GM18951 (cell line): ENCODE results near the gene MARCHF9.

Experiments used
- POLR2A ChIP-seq: IDR thresholded peaks from 4 replicates; pipeline ENCODE4 v1.6.1; 2011; ENCODE audit warnings: mild to moderate bottlenecking; ENCODE audit not compliant: insufficient read length, insufficient read depth; ENCODE audit errors: extremely low read depth
- in situ Hi-C: fragments of 300-500 bp; cut with MboI; formaldehyde crosslinking; loops from one replicate; pipeline ENCODE4 v1.12.0; 2022; ENCODE audit warnings: low sequenced_read_pairs, mixed read lengths, inconsistent platforms; ENCODE audit not compliant: unreplicated experiment

MARCHF9 gene

GRCh38 chr12:57782243-57782607 lies 27.3 kb downstream of the MARCHF9 start:
- in situ Hi-C loops: no loop called here
- TF ChIP-seq POLR2A: no peak

GRCh38 chr12:57782608-57783465 lies 27.9 kb downstream of the MARCHF9 start, which contains the start of gene TSFM:
Gene TSFM, plus strand, starts transcription at chr12:57782787. Its CDS starts 15 bp downstream, at chr12:57782802.
- peak; percentile 88 for TF ChIP-seq POLR2A
- in situ Hi-C loops: no loop called here

DNA sequence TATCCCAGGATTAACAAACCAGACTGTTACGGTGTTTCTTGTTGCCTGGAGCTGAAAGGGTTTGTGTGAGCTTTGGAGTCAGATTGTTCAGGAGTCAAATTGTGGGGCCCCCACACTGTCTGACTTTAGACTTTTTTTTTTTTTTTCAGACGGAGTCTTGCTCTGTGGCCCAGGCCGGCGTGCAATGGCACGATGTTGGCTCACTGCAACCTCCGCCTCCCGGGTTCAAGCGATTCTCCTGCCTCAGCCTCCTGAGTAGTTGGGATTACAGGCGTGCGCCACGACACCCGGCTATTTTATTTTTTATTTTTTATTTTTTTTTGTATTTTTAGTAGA lies 28.5 kb downstream of the MARCHF9 start:
- in situ Hi-C loops: no loop called here
- no peak for TF ChIP-seq POLR2A

- in situ Hi-C loops: no loop called here
- TF ChIP-seq POLR2A: no peak
Observed at GRCh38 chr12:57783861-57784260, 29.0 kb downstream of the MARCHF9 start.

GRCh38 chr12:57793920-57794319 lies 39.0 kb downstream of the MARCHF9 start:
- in situ Hi-C loops: no loop called here
- no peak for TF ChIP-seq POLR2A

DNA sequence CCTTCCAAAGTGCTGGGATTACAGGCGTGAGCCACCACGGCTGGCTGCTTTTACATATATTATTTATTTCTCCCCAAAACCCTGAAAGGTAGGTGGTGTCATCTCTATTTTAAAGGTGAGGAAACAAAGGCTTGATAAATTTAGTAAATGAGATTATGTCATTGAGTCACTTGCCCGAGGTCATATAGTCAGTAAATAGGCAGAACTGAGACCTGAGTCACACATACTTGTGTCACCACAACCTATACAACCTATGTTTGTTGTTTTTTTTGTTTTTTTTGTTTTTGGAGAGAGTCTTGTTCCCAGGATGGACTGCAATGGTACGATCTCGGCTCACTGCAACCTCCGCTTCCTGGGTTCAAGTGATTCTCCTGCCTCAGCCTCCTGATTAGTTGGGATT lies 40.5 kb downstream of the MARCHF9 start:
- TF ChIP-seq POLR2A: no peak

DNA sequence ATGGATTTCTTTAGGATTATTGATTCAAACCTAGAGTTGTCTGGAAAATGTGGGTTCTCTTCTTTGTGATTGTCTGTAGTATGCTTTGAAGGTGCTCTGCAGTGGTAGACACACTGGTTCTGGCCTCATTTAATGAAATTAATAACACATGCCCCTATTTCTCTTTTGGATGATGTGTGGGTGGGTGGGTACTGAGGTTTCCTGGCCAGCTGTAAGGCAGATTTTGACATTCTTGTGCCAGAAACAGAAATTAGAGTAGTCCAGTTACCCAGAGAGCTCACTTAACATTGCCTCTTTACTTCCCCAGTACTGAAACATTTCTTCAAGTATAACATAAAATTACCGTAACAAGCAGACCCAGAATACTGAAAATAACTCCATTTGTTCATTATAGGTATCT lies 42.1 kb downstream of the MARCHF9 start:
- TF ChIP-seq POLR2A: no peak
- in situ Hi-C loops: no loop called here

More for the DNA sequence above, 40.5 kb downstream of the MARCHF9 start:
- in situ Hi-C loops: no loop called here

GRCh38 chr12:57797933-57798332 lies 43.0 kb downstream of the MARCHF9 start:
- no peak for TF ChIP-seq POLR2A
- in situ Hi-C loops: no loop called here

DNA sequence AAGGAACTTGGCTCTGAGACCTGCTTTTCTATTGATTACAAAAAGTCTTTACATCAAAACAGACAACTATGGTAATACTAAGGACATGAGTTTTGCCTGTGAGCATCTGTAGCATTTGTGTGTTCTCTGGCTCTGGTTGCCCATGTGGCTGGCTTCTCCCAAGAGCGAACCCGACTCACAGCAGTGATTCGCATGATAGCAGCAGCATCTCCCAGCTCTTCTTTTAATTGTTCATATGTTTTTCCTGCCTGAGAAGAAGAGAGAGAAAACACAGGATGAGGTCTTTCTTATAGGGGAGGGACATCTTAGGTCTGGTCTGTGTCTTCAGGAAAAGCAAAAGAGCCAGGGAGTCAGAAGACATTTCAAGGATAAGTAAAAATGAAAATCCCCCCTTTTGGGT lies 46.1 kb downstream of the MARCHF9 start:
- no peak for TF ChIP-seq POLR2A

GRCh38 chr12:57802607-57803006 lies 47.7 kb downstream of the MARCHF9 start:
- TF ChIP-seq POLR2A: no peak
- in situ Hi-C loops: no loop called here

More for the DNA sequence above, 46.1 kb downstream of the MARCHF9 start:
- in situ Hi-C loops: no loop called here

GRCh38 chr12:57803319-57803893 lies 48.5 kb downstream of the MARCHF9 start:
- in situ Hi-C loops: no loop called here
- no peak for TF ChIP-seq POLR2A

GRCh38 chr12:57806677-57807076 lies 51.8 kb downstream of the MARCHF9 start:
- in situ Hi-C loops: no loop called here
- TF ChIP-seq POLR2A: no peak

- in situ Hi-C loops: no loop called here
- TF ChIP-seq POLR2A: no peak
Observed at GRCh38 chr12:57807285-57807684, 52.4 kb downstream of the MARCHF9 start.

GRCh38 chr12:57808351-57808750 lies 53.4 kb downstream of the MARCHF9 start:
- in situ Hi-C loops: no loop called here
- no peak for TF ChIP-seq POLR2A

DNA sequence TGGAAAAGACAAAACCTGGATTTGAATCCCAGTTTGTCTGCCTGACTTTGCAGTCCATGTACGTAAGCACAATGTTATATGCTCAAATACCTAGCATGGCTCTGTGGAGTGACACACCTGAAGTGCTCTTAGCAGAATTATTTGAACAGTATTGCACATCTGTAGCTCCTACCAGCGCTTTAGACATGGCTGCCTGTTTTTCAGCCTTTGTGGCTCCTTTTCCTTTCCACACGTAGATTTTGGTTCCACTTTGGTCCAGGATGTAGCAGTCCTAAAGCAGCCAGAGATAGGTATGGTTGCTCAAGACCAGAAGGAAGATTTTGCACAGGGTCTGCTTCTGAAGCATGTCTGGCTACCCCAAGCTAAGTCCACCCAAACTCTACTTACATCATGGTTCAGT lies 54.5 kb downstream of the MARCHF9 start:
- no peak for TF ChIP-seq POLR2A
- in situ Hi-C loops: no loop called here
